ENCODE measurements around the gene CCN2.

Gene CCN2

GRCh38 chr6:131950767-131951575 is at the start of gene CCN2:
TSS of gene CCN2 (minus strand) at chr6:131951372. CDS start at chr6:131951172, 200 bp downstream.
- peak within 1 kb of the TSS; percentile 71 for H3K4me3 ChIP-seq (ENCODE audit: low read depth, low read length)
- TF ChIP-seq CTCF (IDR thresholded peaks at IDR 0.05; ENCODE audit: low read depth, low read length), result no peak

- no peak overlapping the region for H3K4me3 ChIP-seq (ENCODE audit: low read depth, low read length)
- TF ChIP-seq CTCF (IDR thresholded peaks at IDR 0.05; ENCODE audit: low read depth, low read length), result no peak
Observed at GRCh38 chr6:132000296-132000695, 49.1 kb upstream of the CCN2 start.

- no peak for TF ChIP-seq CTCF (IDR thresholded peaks at IDR 0.05; ENCODE audit: low read depth, low read length)
Observed at GRCh38 chr6:131999545-132000146, 48.5 kb upstream of the CCN2 start.

GRCh38 chr6:131998255-131998982 is 47.2 kb upstream of the CCN2 start:
- no peak overlapping the region for H3K4me3 ChIP-seq (ENCODE audit: low read depth, low read length)
- TF ChIP-seq CTCF (IDR thresholded peaks at IDR 0.05; ENCODE audit: low read depth, low read length), result no peak

More at GRCh38 chr6:131999545-132000146, 48.5 kb upstream of the CCN2 start:
- no peak overlapping the region for H3K4me3 ChIP-seq (ENCODE audit: low read depth, low read length)

- TF ChIP-seq CTCF (IDR thresholded peaks at IDR 0.05; ENCODE audit: low read depth, low read length), result no peak
- no peak overlapping the region for H3K4me3 ChIP-seq (ENCODE audit: low read depth, low read length)
Observed at GRCh38 chr6:131997429-131998153, 46.4 kb upstream of the CCN2 start.

GRCh38 chr6:131995917-131996316 is 44.7 kb upstream of the CCN2 start:
- TF ChIP-seq CTCF (IDR thresholded peaks at IDR 0.05; ENCODE audit: low read depth, low read length), result no peak
- no peak overlapping the region for H3K4me3 ChIP-seq (ENCODE audit: low read depth, low read length)
